Heart right ventricle (tissue), 16 donors: ENCODE results near the gene EPHB6. TPM values are rescaled to one million over a fixed set of nuclear protein-coding genes. Genes with fewer than 3 reads are reported as not detected.

Experiments used
- ATAC-seq, 8 donors: fragments of 200-7000 bp; cut with Tn5 transposase; one replicate each; pipeline ENCODE4 v1.9.1; 2020; ENCODE audit warnings: mild to moderate bottlenecking in 8 of 8, moderate library complexity in 8 of 8, moderate number of reproducible peaks in 1 of 8
- DNase-seq, 2 donors: peaks; one replicate each; pipeline ENCODE4 v3.0.0-alpha.2; 2020
- H3K27ac ChIP-seq, 10 donors: fragments of 200-600 bp; sonication (generic) in 2 of 10; one replicate each; pipeline versions ENCODE4 v1.5.0 to v1.8.0; 2020 to 2022; ENCODE audit warnings: mild to moderate bottlenecking in 3 of 10
- H3K27me3 ChIP-seq, 7 donors: fragments of 200-600 bp; one replicate each; pipeline ENCODE4 v1.8.0; 2021 to 2022; ENCODE audit warnings: mild to moderate bottlenecking in 2 of 7
- H3K36me3 ChIP-seq, 9 donors: fragments of 200-600 bp; sonication (generic) in 1 of 9; one replicate each; pipeline versions ENCODE4 v1.5.0 to v1.8.0; 2020 to 2022; ENCODE audit warnings: mild to moderate bottlenecking in 2 of 9
- H3K4me1 ChIP-seq, 9 donors: fragments of 200-600 bp; sonication (generic) in 1 of 9; one replicate each; pipeline versions ENCODE4 v1.5.0 to v1.8.0; 2020 to 2022; ENCODE audit warnings: mild to moderate bottlenecking in 4 of 9
- H3K4me3 ChIP-seq, 10 donors: fragments of 200-600 bp; sonication (generic) in 2 of 10; one replicate each; pipeline versions ENCODE4 v1.5.0 to v1.8.0; 2020 to 2022; ENCODE audit warnings: mild to moderate bottlenecking in 7 of 10, moderate library complexity in 2 of 10
- H3K9me3 ChIP-seq, 11 donors: fragments of 200-600 bp in 10 of 11; sonication (generic) in 2 of 11; one replicate each; pipeline versions ENCODE4 v1.5.0 to v1.8.0; 2013 to 2022; ENCODE audit warnings: mild to moderate bottlenecking in 2 of 11, control low read depth in 1 of 11, moderate library complexity in 1 of 11
- CTCF ChIP-seq, 9 donors: fragments of 200-600 bp; sonication (generic) in 2 of 9; IDR thresholded peaks; one replicate each; pipeline versions ENCODE4 v1.5.0 to v1.8.0; 2021 to 2022; ENCODE audit warnings: antibody characterized with exemption in 9 of 9, mild to moderate bottlenecking in 5 of 9, moderate library complexity in 1 of 9
- WGBS, 2 donors: extraction: QIAGEN DNeasy Blood & Tissue Kit; methylation state at CpG; one replicate each; pipeline ENCODE4 v1.1.7; 2013; ENCODE audit warnings: inconsistent platforms in 1 of 2; 5-methylcytosine and 5-hydroxymethylcytosine counted together
- intact Hi-C, 10 donors: fragments of 100-400 bp; cut with DNase I; formaldehyde crosslinking; loops; one replicate each; pipeline versions ENCODE4 v1.11.1 to v1.14.2; 2022
- polyA plus RNA-seq, 2 donors: library from polyadenylated mRNA; stranded (reverse); fragments of 200-250 nt; gene quantifications; one replicate each; pipeline ENCODE4 v1.2.3, GENCODE V29; 2013
- total RNA-seq, 10 donors: library from RNA; stranded (reverse); fragmentation: NEBNext Ultra II Directional in 3 of 10; extraction: Animal tissue kit (Norgen Biotek cat#: 25700) in 3 of 10; gene quantifications; one replicate each; pipeline versions ENCODE4 v1.2.1 to v1.2.4, GENCODE V29; 2021 to 2023
- donor health status: Arrhythmogenic right ventricular cardiomyopathy.
- donor health status: ischemic (EF 13 %, LVEDD 7.1; RV severe dilation, severe dysfunction).
- donor health status: healthy with polysubstance abuse.
- donor health status: DM: no; HTN: yes; CAD: no.
- donor health status: DM: no; HTN: no; CAD: no.
- donor health status: ischemic (EF 25% LVEDD 6.9; RV normal size, moderate dysfunction).
- donor health status: ischemic (EF 25% LVEDD 5.7; RV mildly dilated, moderate dysfunction).
- donor health status: healthy.
- donor health status: DM: yes; HTN: yes; CAD: no.
- donor health status: Ischemic cardiomyopathy.
- donor health status: ischemic (EF 35%, LVEDD 5.7; RV mildly dilated, moderate dysfunction).
- donor health status: nonischemic (EF 11% LVEDD 7.7; RV severe dilation, severe dysfunction).
- donor health status: DM: yes; HTN: yes; CAD: no.
- donor health status: PGD.
- donor health status: ischemic (EF 29% LVEDD 5.4; RV normal size, mild dysfunction).
- donor health status: nonischemic (EF 23%, LVEDD 6.1; RV moderate dilation, normal function).

Gene EPHB6
- total and polyA plus RNA-seq, 12 donors, result 0.55 to 14.9 (median 2.6) TPM

GRCh38 chr7:142867398-142868187, 12.7 kb downstream of the EPHB6 start:
- 72 to 74% methylated on average over 18 of the region's 18 CpGs for WGBS, 2 donors

GRCh38 chr7:142868188-142868985, 13.5 kb downstream of the EPHB6 start:
- no peaks in the 10 kb centered on the region for H3K36me3 ChIP-seq
- no peak overlapping the region for H3K27ac ChIP-seq
- H3K27me3 ChIP-seq, result no peaks in the 10 kb centered on the region
- DNase-seq, result no peak
- ATAC-seq, result no peak
- H3K9me3 ChIP-seq, result no peaks in the 10 kb centered on the region
- H3K4me1 ChIP-seq, result no peaks in the 10 kb centered on the region
- H3K4me3 ChIP-seq, result no peak overlapping the region
- WGBS, 2 donors, result 83 to 84% methylated on average over 31 of the region's 31 CpGs
- intact Hi-C loops, result no loop called here
- no peak for TF ChIP-seq CTCF (IDR thresholded peaks at IDR 0.05)

More at GRCh38 chr7:142867398-142868187, 12.7 kb downstream of the EPHB6 start:
- intact Hi-C loops, result no loop called here
- Histone ChIP-seq H3K36me3 (no peaks in the 10 kb centered on the region), H3K4me3 (no peak overlapping the region), H3K9me3 (no peaks in the 10 kb centered on the region), H3K27me3 (no peaks in the 10 kb centered on the region), H3K27ac (no peak overlapping the region), H3K4me1 (no peaks in the 10 kb centered on the region)
- ATAC-seq (no peak), DNase-seq (no peak)
- TF ChIP-seq CTCF (IDR thresholded peaks at IDR 0.05), result no peak

- WGBS, 2 donors, result 91 to 92% methylated on average over 11 of the region's 11 CpGs
- DNase-seq (no peak), ATAC-seq (no peak)
- Histone ChIP-seq H3K4me3 (no peak overlapping the region), H3K4me1 (no peaks in the 10 kb centered on the region), H3K27me3 (no peaks in the 10 kb centered on the region), H3K36me3 (no peaks in the 10 kb centered on the region), H3K27ac (no peak overlapping the region), H3K9me3 (no peaks in the 10 kb centered on the region)
- no peak for TF ChIP-seq CTCF (IDR thresholded peaks at IDR 0.05)
- intact Hi-C loops, result no loop called here
These were observed 14.1 kb downstream of the EPHB6 start for GRCh38 chr7:142868986-142869415.

GRCh38 chr7:142869434-142869833, 14.6 kb downstream of the EPHB6 start:
- Histone ChIP-seq H3K4me3 (no peak overlapping the region), H3K27me3 (no peaks in the 10 kb centered on the region), H3K9me3 (no peaks in the 10 kb centered on the region), H3K4me1 (no peaks in the 10 kb centered on the region), H3K36me3 (no peaks in the 10 kb centered on the region), H3K27ac (no peak overlapping the region)
- no peak for TF ChIP-seq CTCF (IDR thresholded peaks at IDR 0.05)
- WGBS, 2 donors, result 86 to 88% methylated on average over 2 of the region's 2 CpGs
- intact Hi-C loops, result no loop called here
- no peak for ATAC-seq
- no peak for DNase-seq
